ENCODE data around the gene FOLR1.
"Not testable (repeated sequence)": the region's sequence is repeated elsewhere in the genome, so short reads cannot be mapped to it uniquely, and the experiment has no call there.

The FOLR1 gene

DNA sequence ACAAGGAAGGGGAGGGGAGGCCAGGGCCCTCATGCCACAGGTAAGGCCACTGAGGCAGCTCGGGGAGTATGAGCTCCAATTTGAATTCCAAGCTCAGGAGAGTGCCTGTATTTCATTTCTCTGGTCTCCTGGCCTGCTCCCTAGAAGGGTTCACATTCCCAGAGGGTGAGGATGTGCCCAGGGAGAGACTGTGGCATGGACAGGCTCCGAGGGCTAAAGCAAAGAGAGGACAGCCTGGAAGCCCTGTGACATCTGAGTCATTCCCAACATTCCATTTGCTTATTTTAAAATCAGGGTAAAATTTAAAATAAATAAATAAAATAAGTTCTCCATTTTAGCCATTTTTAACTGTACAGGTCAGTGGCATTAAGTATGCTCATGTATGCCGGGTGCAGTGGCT lies 18.6 kb upstream of the FOLR1 start:
- Histone ChIP-seq H3K4me3 (no peak overlapping the region), H3K27ac (no peak overlapping the region), H3K4me1 (no peaks in the 10 kb centered on the region), H3K27me3 (peaks cover 0 to 13% of the 10 kb centered on the region in 2 donors), H3K9me3 (no peaks in the 10 kb centered on the region), H3K36me3 (no peaks in the 10 kb centered on the region)
- intact Hi-C loops (cut with DNase I; ENCODE audit: low total_unique reads): no loop called here
- TF ChIP-seq, protein P1, sequence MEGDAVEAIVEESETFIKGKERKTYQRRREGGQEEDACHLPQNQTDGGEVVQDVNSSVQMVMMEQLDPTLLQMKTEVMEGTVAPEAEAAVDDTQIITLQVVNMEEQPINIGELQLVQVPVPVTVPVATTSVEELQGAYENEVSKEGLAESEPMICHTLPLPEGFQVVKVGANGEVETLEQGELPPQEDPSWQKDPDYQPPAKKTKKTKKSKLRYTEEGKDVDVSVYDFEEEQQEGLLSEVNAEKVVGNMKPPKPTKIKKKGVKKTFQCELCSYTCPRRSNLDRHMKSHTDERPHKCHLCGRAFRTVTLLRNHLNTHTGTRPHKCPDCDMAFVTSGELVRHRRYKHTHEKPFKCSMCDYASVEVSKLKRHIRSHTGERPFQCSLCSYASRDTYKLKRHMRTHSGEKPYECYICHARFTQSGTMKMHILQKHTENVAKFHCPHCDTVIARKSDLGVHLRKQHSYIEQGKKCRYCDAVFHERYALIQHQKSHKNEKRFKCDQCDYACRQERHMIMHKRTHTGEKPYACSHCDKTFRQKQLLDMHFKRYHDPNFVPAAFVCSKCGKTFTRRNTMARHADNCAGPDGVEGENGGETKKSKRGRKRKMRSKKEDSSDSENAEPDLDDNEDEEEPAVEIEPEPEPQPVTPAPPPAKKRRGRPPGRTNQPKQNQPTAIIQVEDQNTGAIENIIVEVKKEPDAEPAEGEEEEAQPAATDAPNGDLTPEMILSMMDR (IDR thresholded peaks at IDR 0.05): no peak
- DNase-seq: no peak

DNA sequence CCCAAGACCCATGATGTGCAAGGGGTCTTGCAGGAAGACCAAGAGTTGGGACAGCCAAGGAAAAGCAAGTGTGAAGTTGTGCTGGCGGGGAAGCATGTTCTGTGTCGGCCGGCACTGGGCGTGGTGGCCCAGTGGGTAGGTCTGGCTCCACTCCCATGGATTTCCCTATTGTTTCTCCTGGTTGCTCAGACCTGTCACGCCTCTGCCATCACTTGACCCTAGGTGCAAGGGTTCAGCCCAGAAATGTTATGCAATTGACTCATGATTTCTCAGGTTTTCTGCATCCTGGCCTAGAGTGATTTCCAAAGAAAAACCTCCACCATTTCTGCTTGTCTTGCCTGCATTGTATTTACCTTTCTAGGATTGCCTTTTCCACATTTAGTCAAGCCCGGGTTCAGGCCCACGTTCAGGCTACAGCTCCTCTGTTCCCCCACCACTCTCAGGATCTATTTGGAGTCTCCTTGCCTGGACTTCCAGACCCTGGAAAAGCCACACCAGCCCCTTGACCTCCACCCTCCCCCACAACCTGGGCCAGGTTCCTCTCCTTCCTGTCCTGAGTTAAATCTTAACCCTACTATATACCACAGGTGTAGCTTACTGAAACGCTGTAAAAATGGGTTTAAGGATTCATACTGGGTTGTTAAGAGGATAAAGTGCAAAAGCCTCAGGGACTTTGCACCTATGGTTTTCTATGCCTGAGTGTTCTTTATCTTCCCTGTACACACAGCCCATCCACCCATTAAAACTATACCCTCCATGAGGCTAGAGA lies 17.5 kb upstream of the FOLR1 start:
- H3K9me3 ChIP-seq: no peaks in the 10 kb centered on the region
- no peaks in the 10 kb centered on the region for H3K4me1 ChIP-seq
- DNase-seq: no peak
- H3K27me3 ChIP-seq: peaks cover 0 to 18% of the 10 kb centered on the region in 2 donors
- TF ChIP-seq, protein P1 (IDR thresholded peaks at IDR 0.05): no peak
- intact Hi-C loops (cut with DNase I; ENCODE audit: low total_unique reads): no loop called here
- H3K36me3 ChIP-seq: no peaks in the 10 kb centered on the region
- H3K27ac ChIP-seq: no peak overlapping the region
- H3K4me3 ChIP-seq: no peak overlapping the region

DNA sequence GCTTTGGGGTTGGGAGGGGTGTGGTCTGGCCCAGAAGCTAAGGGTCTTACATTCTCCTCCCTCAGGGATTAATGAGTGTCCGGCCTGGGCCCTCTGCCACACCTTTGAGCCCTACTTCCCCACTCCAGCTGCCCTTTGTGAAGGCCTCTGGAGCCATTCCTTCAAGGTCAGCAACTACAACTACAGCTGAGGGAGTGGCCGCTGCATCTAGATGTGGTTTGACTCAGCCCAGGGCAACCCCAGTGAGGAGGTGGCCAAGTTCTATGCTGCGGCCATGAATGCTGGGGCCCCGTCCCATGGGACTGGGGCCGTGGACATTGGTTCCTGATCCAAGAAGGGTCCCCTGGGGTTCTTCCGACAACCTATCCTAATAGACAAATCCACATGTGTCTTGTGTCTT lies 14.3 kb upstream of the FOLR1 start:
- Histone ChIP-seq H3K27me3 (peaks cover 0 to 18% of the 10 kb centered on the region in 2 donors), H3K4me1 (no peaks in the 10 kb centered on the region), H3K27ac (no peak overlapping the region), H3K4me3 (no peak overlapping the region), H3K9me3 (no peaks in the 10 kb centered on the region), H3K36me3 (no peaks in the 10 kb centered on the region)
- TF ChIP-seq, protein P1 (IDR thresholded peaks at IDR 0.05): no peak
- intact Hi-C loops (cut with DNase I; ENCODE audit: low total_unique reads): no loop called here
- no peak for DNase-seq

DNA sequence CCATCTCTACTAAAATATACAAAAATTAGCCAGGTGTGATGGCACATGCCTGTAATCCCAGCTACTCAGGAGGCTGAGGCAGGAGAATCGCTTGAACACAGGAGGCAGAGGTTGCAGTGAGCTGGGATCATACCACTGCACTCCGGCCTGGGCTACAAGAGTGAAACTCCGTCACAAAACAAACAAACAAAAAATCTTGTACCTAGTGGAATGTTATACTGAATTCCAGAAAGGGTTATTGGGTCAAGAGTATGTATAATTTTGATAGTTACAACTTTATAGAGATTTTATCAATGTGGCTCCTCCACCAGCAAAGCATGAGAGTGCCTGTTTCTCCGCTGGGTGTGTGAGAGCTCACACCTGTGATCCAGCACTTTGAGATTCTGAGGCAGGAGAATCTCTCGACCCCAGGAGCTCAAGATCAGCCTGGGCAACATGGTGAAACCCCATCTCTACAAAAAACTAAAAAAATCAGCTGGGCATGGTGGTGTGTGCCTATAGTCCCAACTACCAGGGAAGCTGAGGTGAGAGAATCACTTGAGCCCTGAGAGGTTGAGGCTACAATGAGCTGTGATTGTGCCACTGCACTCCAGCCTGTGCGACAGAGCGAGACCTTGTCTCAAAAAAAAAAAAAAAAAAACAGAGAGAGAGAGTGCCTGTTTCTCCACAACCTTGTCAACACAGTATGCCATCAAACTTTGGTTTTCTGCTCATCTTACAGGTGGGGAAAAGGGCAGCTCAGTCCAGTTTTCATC lies 12.7 kb upstream of the FOLR1 start:
- H3K36me3 ChIP-seq: no peaks in the 10 kb centered on the region
- TF ChIP-seq, protein P1 (IDR thresholded peaks at IDR 0.05): no peak
- no peaks in the 10 kb centered on the region for H3K4me1 ChIP-seq
- H3K27ac ChIP-seq: no peak overlapping the region
- no peak overlapping the region for H3K4me3 ChIP-seq
- DNase-seq: no peak
- no peaks in the 10 kb centered on the region for H3K9me3 ChIP-seq
- peaks cover 0 to 18% of the 10 kb centered on the region in 2 donors for H3K27me3 ChIP-seq
- intact Hi-C loops (cut with DNase I; ENCODE audit: low total_unique reads): no loop called here

DNA sequence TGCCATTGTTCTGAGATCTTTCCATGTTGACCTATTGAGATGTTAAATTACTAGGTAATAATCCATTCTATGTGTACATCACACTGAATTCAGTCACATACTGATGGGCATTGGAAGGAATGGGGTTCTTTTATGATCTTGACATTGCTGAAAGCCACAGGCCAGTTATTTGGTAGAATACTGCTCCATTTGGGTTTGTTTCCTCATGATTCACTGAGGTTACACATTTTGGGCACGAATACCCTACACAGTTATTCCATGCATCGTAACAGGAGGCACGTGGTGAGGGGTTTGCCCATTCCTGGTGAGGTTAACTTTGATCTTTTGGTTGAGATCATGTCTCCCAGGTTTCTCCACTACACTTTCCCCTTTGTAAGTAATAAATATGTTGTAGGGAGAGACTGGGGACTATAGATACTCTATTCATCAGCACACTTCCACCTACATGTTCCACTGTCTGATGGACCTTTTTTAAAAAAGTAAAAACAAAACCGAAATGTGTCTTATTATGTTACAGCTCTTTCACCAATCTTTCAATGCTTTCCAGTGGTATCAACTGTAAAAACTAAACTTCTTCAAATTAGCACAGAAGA lies 12.0 kb upstream of the FOLR1 start:
- TF ChIP-seq, protein P1 (IDR thresholded peaks at IDR 0.05): no peak
- H3K36me3 ChIP-seq: no peaks in the 10 kb centered on the region
- intact Hi-C loops (cut with DNase I; ENCODE audit: low total_unique reads): no loop called here

DNA sequence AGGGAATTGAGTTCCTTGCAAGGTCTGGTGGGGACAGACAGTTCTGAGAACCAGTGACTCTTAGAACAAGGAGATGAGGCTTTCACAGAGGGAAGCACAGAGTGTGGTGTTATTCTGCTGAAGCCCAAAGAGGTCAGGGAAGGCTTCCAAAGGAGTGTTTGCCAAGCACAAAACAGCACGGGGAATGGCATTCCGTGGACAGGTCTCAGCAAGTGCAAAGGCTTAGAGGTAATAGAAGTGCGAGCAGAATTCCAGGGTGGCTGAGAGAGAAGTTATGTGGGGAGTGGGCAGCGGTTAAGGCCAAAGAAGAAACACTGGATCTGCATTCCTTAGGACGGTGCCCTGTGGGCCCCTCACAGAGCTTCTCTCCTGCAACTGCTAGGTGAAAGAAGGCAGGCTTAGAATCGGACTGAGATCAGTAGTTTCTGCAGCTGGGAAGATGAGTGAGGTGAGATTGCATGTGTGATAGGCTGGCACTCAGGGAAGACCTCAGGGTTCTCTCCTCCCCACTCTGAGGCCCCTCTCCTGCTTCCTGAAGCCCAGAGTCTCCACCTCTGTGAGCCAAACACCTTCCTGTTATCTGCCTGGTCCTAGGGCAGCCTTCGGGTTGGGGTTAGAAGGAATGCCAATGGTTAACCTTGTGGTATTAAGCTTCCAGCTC lies 10.9 kb upstream of the FOLR1 start:
- H3K4me3 ChIP-seq; H3K36me3 ChIP-seq; H3K9me3 ChIP-seq; DNase-seq; H3K4me1 ChIP-seq; intact Hi-C loops (cut with DNase I; ENCODE audit: low total_unique reads); H3K27ac ChIP-seq: not testable (repeated sequence)
- H3K27me3 ChIP-seq: peaks cover 0 to 18% of the 10 kb centered on the region in 2 donors

More for the DNA sequence above, 12.0 kb upstream of the FOLR1 start:
- no peak overlapping the region for H3K4me3 ChIP-seq
- no peak overlapping the region for H3K27ac ChIP-seq
- peaks cover 0 to 18% of the 10 kb centered on the region in 2 donors for H3K27me3 ChIP-seq
- no peaks in the 10 kb centered on the region for H3K9me3 ChIP-seq
- no peaks in the 10 kb centered on the region for H3K4me1 ChIP-seq
- no peak for DNase-seq

DNA sequence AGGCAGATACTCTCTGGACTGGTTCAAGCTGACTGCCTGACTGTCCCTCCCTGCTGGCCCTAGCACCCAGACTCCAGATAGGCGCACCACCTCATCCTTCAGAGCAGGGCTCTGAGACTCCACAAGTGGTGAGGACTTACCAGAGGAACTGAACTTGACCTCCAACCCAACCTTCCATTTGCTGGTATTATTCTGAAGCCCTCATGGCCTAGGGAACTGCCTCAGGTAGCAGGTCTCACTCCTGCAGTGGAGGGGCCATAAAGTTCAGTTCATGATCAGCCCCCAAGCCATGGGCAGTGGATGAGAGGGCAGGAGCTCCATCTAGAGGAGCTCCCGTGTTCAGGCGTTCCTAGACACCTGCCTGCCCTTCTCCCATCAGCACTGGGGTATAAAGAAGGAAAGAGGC lies 10.4 kb upstream of the FOLR1 start:
- intact Hi-C loops (cut with DNase I; ENCODE audit: low total_unique reads); H3K4me1 ChIP-seq; H3K4me3 ChIP-seq; H3K27ac ChIP-seq; H3K9me3 ChIP-seq; H3K36me3 ChIP-seq; DNase-seq: not testable (repeated sequence)
- peaks cover 0 to 15% of the 10 kb centered on the region in 2 donors for H3K27me3 ChIP-seq
